GM12892 (cell line): ENCODE results near the gene MRPS33.

Source experiments
- POLR2A ChIP-seq: IDR thresholded peaks from 2 replicates; pipeline ENCODE4 v1.6.1; 2011; ENCODE audit warnings: low read depth, low read length, control low read depth
- POLR2AphosphoS5 ChIP-seq: IDR thresholded peaks from 2 replicates; pipeline ENCODE4 v1.6.1; 2011; ENCODE audit warnings: low read depth, low read length, control low read depth
- TAF1 ChIP-seq: IDR thresholded peaks from 2 replicates; pipeline ENCODE4 v1.6.1; 2011; ENCODE audit warnings: low read depth, mild to moderate bottlenecking, control low read depth, low read length, borderline replicate concordance

DNA sequence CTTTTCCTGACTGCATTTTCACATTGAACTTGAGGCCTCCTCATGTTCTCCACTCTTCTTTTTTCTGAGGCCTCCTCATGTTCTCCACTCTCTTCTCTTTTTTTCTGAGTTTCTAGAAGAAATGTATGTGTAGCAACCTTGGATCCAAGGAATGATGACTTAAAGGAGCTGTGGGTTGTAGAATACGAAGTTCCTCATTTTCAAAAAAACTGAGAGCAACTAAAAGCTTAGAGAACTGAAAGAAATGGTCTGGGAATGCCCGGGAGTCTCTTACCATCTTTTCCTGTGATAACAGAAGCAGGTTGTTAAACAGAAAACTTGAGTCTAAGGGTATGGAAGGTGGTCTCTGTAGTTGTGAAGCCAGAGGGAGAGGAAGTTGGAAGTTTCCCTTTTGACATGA is 32.8 kb downstream of the MRPS33 start:
- no peak for TF ChIP-seq POLR2A
- TF ChIP-seq POLR2AphosphoS5 = no peak
- no peak for TF ChIP-seq TAF1
